ENCODE data around the gene NFAT5.

DNA sequence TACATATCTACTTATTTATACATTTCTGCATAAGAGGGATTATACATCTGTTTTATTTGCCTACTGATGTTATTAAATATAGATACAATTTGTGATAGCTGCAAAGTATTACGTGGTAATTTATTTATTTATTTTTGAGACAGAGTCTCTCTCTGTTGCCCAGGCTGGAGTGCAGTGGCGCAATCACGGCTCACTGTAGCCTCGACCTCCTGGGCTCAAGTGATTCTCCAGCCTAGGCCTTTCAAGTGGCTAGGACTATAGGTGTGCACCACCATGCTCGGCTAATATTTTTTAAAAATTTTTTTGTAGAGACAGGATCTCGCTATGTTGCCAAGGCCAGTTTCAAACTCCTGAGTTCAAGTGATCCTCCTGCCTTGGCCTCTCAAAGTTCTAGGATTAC lies 35.5 kb downstream of the NFAT5 start:
- TF ChIP-seq, protein P1, sequence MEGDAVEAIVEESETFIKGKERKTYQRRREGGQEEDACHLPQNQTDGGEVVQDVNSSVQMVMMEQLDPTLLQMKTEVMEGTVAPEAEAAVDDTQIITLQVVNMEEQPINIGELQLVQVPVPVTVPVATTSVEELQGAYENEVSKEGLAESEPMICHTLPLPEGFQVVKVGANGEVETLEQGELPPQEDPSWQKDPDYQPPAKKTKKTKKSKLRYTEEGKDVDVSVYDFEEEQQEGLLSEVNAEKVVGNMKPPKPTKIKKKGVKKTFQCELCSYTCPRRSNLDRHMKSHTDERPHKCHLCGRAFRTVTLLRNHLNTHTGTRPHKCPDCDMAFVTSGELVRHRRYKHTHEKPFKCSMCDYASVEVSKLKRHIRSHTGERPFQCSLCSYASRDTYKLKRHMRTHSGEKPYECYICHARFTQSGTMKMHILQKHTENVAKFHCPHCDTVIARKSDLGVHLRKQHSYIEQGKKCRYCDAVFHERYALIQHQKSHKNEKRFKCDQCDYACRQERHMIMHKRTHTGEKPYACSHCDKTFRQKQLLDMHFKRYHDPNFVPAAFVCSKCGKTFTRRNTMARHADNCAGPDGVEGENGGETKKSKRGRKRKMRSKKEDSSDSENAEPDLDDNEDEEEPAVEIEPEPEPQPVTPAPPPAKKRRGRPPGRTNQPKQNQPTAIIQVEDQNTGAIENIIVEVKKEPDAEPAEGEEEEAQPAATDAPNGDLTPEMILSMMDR (conservative IDR thresholded peaks at IDR 0.05; ENCODE audit: low read length): no peak
- TF ChIP-seq EZH2phosphoT487 (IDR thresholded peaks at IDR 0.05; ENCODE audit: borderline replicate concordance, low read depth, low read length): no peak
